ENCODE measurements around the gene SORBS1.
A peak's percentile ranks its signal among the peaks of the same experiment; 100 is the strongest.

Gene SORBS1

DNA sequence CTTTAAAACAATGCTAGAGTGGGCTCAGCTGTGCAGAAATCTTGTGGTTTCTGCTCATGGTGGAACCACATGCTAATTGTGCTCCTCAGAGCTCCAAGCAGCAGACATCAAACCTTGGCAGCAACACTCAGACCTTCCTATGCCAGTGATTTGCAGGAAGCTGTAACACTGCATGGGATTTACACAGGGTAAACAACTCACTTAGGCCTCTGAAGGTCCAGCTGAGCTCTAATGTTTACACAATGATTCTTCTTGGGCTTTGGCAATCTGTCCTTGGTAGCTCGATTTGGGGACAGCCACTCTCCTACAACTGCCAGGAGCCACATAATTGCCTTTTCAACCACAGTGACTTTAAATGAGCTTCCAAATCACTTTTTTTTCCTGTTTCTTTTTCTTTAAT, 172.6 kb downstream of the SORBS1 start:
- Histone ChIP-seq H3K36me3 (ENCODE audit: control insufficient read depth, insufficient read depth, low read length) (no peaks in the 10 kb centered on the region), H3K4me1 (ENCODE audit: control insufficient read depth, insufficient read depth, low read length, poor library complexity, severe bottlenecking) (no peaks in the 10 kb centered on the region), H3K27ac (ENCODE audit: insufficient read depth, low read length, poor library complexity, severe bottlenecking) (no peak overlapping the region), H3K4me3 (ENCODE audit: insufficient read depth, low read depth, low read length, poor library complexity, severe bottlenecking) (no peak overlapping the region), H3K9me3 (ENCODE audit: control insufficient read depth, low read length) (no peaks in the 10 kb centered on the region), H3K27me3 (replicated peaks; ENCODE audit: control insufficient read depth, insufficient read depth, low read length, poor library complexity, severe bottlenecking) (no peaks in the 10 kb centered on the region)
- DNase-seq, result no peak

DNA sequence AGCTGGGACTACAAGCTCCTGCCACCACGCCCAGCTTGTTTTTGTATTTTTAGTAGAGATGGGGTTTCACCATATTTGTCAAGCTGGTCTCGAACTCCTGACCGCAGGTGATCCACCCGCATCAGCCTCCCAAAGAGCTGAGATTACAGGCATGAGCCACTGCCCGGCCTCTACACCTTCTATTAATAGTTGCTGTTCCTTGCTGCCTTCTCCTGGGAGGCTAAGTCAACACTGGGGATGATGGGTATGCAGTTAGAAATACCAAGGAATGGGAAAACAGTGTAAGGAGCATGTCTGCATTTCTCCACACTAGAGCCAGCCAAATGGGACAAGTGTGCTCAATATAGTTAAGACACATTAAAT, 173.1 kb downstream of the SORBS1 start:
- Histone ChIP-seq H3K27me3 (replicated peaks; ENCODE audit: control insufficient read depth, insufficient read depth, low read length, poor library complexity, severe bottlenecking) (no peaks in the 10 kb centered on the region), H3K36me3 (ENCODE audit: control insufficient read depth, insufficient read depth, low read length) (no peaks in the 10 kb centered on the region), H3K9me3 (ENCODE audit: control insufficient read depth, low read length) (no peaks in the 10 kb centered on the region), H3K4me3 (ENCODE audit: insufficient read depth, low read depth, low read length, poor library complexity, severe bottlenecking) (no peak overlapping the region), H3K4me1 (ENCODE audit: control insufficient read depth, insufficient read depth, low read length, poor library complexity, severe bottlenecking) (no peaks in the 10 kb centered on the region), H3K27ac (ENCODE audit: insufficient read depth, low read length, poor library complexity, severe bottlenecking) (no peak overlapping the region)
- no peak for DNase-seq

- no peaks in the 10 kb centered on the region for H3K9me3 ChIP-seq (ENCODE audit: control insufficient read depth, low read length)
- H3K27me3 ChIP-seq (replicated peaks; ENCODE audit: control insufficient read depth, insufficient read depth, low read length, poor library complexity, severe bottlenecking), result no peaks in the 10 kb centered on the region
- no peak for DNase-seq
- no peaks in the 10 kb centered on the region for H3K36me3 ChIP-seq (ENCODE audit: control insufficient read depth, insufficient read depth, low read length)
- H3K4me1 ChIP-seq (ENCODE audit: control insufficient read depth, insufficient read depth, low read length, poor library complexity, severe bottlenecking), result no peaks in the 10 kb centered on the region
- no peak overlapping the region for H3K27ac ChIP-seq (ENCODE audit: insufficient read depth, low read length, poor library complexity, severe bottlenecking)
- no peak overlapping the region for H3K4me3 ChIP-seq (ENCODE audit: insufficient read depth, low read depth, low read length, poor library complexity, severe bottlenecking)
These were observed 177.0 kb downstream of the SORBS1 start for GRCh38 chr10:95384011-95384704.

DNA sequence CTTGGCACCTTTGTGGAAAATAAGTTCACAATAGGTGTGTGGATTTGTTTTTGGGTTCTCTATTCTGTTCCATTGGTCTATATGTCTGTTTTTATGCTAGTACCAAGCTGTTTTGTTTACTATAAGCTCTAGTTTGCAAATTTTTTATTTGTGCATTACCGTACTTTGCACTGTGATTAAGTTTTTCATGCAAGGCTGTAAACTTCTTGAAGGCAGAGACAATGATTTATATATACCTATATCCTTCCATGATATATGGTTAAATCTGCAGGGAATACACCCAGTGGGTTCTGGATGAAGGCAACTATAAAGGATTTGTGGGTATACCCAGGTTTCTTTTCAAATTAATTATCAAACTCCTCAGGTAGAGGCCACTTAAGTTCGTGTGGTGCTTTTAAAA, 178.6 kb downstream of the SORBS1 start:
- Histone ChIP-seq H3K27me3 (replicated peaks; ENCODE audit: control insufficient read depth, insufficient read depth, low read length, poor library complexity, severe bottlenecking) (no peaks in the 10 kb centered on the region), H3K36me3 (ENCODE audit: control insufficient read depth, insufficient read depth, low read length) (no peaks in the 10 kb centered on the region), H3K27ac (ENCODE audit: insufficient read depth, low read length, poor library complexity, severe bottlenecking) (no peak overlapping the region)

GRCh38 chr10:95382174-95382573, 179.0 kb downstream of the SORBS1 start:
- H3K9me3 ChIP-seq (ENCODE audit: control insufficient read depth, low read length), result no peaks in the 10 kb centered on the region
- H3K27ac ChIP-seq (ENCODE audit: insufficient read depth, low read length, poor library complexity, severe bottlenecking), result no peak overlapping the region
- H3K4me3 ChIP-seq (ENCODE audit: insufficient read depth, low read depth, low read length, poor library complexity, severe bottlenecking), result no peak overlapping the region
- DNase-seq, result no peak
- H3K36me3 ChIP-seq (ENCODE audit: control insufficient read depth, insufficient read depth, low read length), result no peaks in the 10 kb centered on the region
- H3K4me1 ChIP-seq (ENCODE audit: control insufficient read depth, insufficient read depth, low read length, poor library complexity, severe bottlenecking), result no peaks in the 10 kb centered on the region
- no peaks in the 10 kb centered on the region for H3K27me3 ChIP-seq (replicated peaks; ENCODE audit: control insufficient read depth, insufficient read depth, low read length, poor library complexity, severe bottlenecking)

More for the DNA sequence above, 178.6 kb downstream of the SORBS1 start:
- Histone ChIP-seq H3K4me1 (ENCODE audit: control insufficient read depth, insufficient read depth, low read length, poor library complexity, severe bottlenecking) (no peaks in the 10 kb centered on the region), H3K9me3 (ENCODE audit: control insufficient read depth, low read length) (no peaks in the 10 kb centered on the region), H3K4me3 (ENCODE audit: insufficient read depth, low read depth, low read length, poor library complexity, severe bottlenecking) (no peak overlapping the region)
- DNase-seq, result no peak

DNA sequence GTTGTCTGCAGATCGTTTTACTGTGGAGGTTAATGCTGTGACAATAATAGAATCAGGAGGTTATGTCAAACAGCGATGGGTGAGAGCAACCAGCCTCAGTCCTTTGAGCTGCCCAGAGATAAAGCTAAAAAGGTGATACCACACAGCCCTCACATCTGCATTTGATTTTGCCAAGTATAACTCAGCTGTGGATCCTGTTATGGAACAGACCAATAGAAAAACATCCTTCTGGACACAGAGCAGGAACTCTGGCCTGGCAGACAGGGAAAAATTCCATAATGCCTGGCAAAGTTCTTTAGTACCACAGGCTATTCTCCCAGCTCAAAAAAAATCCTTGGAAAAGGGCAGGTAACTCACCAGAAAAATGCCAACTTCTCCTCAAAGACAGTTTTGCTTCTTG, 183.2 kb downstream of the SORBS1 start:
- Histone ChIP-seq H3K4me1 (ENCODE audit: control insufficient read depth, insufficient read depth, low read length, poor library complexity, severe bottlenecking) (no peaks in the 10 kb centered on the region), H3K27ac (ENCODE audit: insufficient read depth, low read length, poor library complexity, severe bottlenecking) (no peak overlapping the region), H3K27me3 (replicated peaks; ENCODE audit: control insufficient read depth, insufficient read depth, low read length, poor library complexity, severe bottlenecking) (no peaks in the 10 kb centered on the region), H3K36me3 (ENCODE audit: control insufficient read depth, insufficient read depth, low read length) (no peaks in the 10 kb centered on the region), H3K9me3 (ENCODE audit: control insufficient read depth, low read length) (no peaks in the 10 kb centered on the region), H3K4me3 (ENCODE audit: insufficient read depth, low read depth, low read length, poor library complexity, severe bottlenecking) (no peak overlapping the region)
- DNase-seq, result no peak

DNA sequence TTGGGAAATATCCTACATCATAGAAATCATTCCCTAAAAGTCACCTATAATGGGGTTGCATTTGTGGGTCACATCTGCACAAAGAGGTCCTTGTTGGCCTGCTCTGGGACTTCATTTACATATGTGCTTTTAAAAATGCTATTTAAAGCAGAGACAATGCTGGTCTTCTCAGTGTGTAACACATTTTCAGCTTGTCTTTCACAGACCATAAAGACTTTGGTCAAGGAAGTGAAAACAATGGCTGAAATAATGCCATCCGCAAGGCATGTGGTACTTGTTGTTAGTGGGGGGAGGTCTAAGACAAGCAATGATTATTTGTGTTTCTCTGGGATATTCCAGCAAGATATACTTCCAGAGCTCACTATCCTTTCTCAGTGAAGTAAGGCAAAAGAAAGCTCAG, 185.8 kb downstream of the SORBS1 start:
- H3K9me3 ChIP-seq (ENCODE audit: control insufficient read depth, low read length), result no peaks in the 10 kb centered on the region
- H3K4me3 ChIP-seq (ENCODE audit: insufficient read depth, low read depth, low read length, poor library complexity, severe bottlenecking), result no peak overlapping the region
- H3K27me3 ChIP-seq (replicated peaks; ENCODE audit: control insufficient read depth, insufficient read depth, low read length, poor library complexity, severe bottlenecking), result no peaks in the 10 kb centered on the region
- DNase-seq, result no peak
- no peaks in the 10 kb centered on the region for H3K4me1 ChIP-seq (ENCODE audit: control insufficient read depth, insufficient read depth, low read length, poor library complexity, severe bottlenecking)
- no peaks in the 10 kb centered on the region for H3K36me3 ChIP-seq (ENCODE audit: control insufficient read depth, insufficient read depth, low read length)
- no peak overlapping the region for H3K27ac ChIP-seq (ENCODE audit: insufficient read depth, low read length, poor library complexity, severe bottlenecking)

DNA sequence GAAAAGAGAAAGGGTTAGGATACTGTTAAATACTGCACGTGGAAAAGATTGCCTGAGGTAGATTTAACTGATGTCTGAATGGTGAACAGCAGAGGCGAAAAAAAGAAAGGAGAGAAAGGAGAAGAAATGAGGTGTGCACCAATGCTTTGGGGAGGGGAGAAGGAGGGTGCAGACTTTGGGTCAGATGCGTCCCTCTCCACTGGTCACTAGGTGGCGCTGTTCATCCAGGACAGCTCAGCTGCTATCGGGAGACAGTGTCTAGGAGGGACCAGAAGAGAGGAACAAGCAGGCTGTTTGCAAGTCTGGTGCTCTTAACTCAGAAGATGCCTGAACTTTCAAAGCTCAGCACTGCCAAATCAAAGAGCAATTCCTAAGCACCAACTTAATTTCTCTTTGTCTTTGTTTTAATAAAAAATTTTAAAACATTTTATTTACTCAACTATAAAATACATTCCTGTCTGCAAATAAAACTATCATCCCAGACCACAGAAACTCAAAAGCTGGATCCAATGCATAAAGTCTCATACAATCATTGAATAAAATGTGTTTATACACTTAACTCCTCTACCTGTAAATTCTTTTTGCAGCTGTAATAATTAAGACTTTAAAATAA, 186.5 kb downstream of the SORBS1 start:
- Histone ChIP-seq H3K9me3 (ENCODE audit: control insufficient read depth, low read length) (no peaks in the 10 kb centered on the region), H3K27ac (ENCODE audit: insufficient read depth, low read length, poor library complexity, severe bottlenecking) (no peak overlapping the region), H3K4me1 (ENCODE audit: control insufficient read depth, insufficient read depth, low read length, poor library complexity, severe bottlenecking) (no peaks in the 10 kb centered on the region), H3K36me3 (ENCODE audit: control insufficient read depth, insufficient read depth, low read length) (no peaks in the 10 kb centered on the region), H3K4me3 (ENCODE audit: insufficient read depth, low read depth, low read length, poor library complexity, severe bottlenecking) (no peak overlapping the region), H3K27me3 (replicated peaks; ENCODE audit: control insufficient read depth, insufficient read depth, low read length, poor library complexity, severe bottlenecking) (no peaks in the 10 kb centered on the region)
- peak in 1 of 3 donors; percentile 6 for DNase-seq

- no peaks in the 10 kb centered on the region for H3K9me3 ChIP-seq (ENCODE audit: control insufficient read depth, low read length)
- no peaks in the 10 kb centered on the region for H3K36me3 ChIP-seq (ENCODE audit: control insufficient read depth, insufficient read depth, low read length)
- no peak for DNase-seq
- no peaks in the 10 kb centered on the region for H3K27me3 ChIP-seq (replicated peaks; ENCODE audit: control insufficient read depth, insufficient read depth, low read length, poor library complexity, severe bottlenecking)
- no peaks in the 10 kb centered on the region for H3K4me1 ChIP-seq (ENCODE audit: control insufficient read depth, insufficient read depth, low read length, poor library complexity, severe bottlenecking)
- no peak overlapping the region for H3K27ac ChIP-seq (ENCODE audit: insufficient read depth, low read length, poor library complexity, severe bottlenecking)
- H3K4me3 ChIP-seq (ENCODE audit: insufficient read depth, low read depth, low read length, poor library complexity, severe bottlenecking), result no peak overlapping the region
These were observed 187.5 kb downstream of the SORBS1 start for GRCh38 chr10:95373660-95374059.

- H3K27me3 ChIP-seq (replicated peaks; ENCODE audit: control insufficient read depth, insufficient read depth, low read length, poor library complexity, severe bottlenecking), result no peaks in the 10 kb centered on the region
- DNase-seq, result no peak
- no peaks in the 10 kb centered on the region for H3K4me1 ChIP-seq (ENCODE audit: control insufficient read depth, insufficient read depth, low read length, poor library complexity, severe bottlenecking)
- H3K9me3 ChIP-seq (ENCODE audit: control insufficient read depth, low read length), result no peaks in the 10 kb centered on the region
- H3K27ac ChIP-seq (ENCODE audit: insufficient read depth, low read length, poor library complexity, severe bottlenecking), result no peak overlapping the region
- H3K4me3 ChIP-seq (ENCODE audit: insufficient read depth, low read depth, low read length, poor library complexity, severe bottlenecking), result no peak overlapping the region
- H3K36me3 ChIP-seq (ENCODE audit: control insufficient read depth, insufficient read depth, low read length), result no peaks in the 10 kb centered on the region
These were observed 196.8 kb downstream of the SORBS1 start for GRCh38 chr10:95364342-95364741.
